Fibroblast of pulmonary artery (primary cell): ENCODE results near the gene BEAN1.

Experiments used
- DNase-seq: peaks from one replicate; pipeline ENCODE4 v3.0.0-alpha.2; 2010; ENCODE audit warnings: low read depth
- H3K4me3 ChIP-seq: replicated peaks from 2 replicates; pipeline ENCODE4 v1.5.1; 2011; ENCODE audit warnings: low read depth, mild to moderate bottlenecking, control low read depth, low read length, moderate library complexity
- CTCF ChIP-seq: IDR thresholded peaks from 2 replicates; pipeline ENCODE4 v1.5.1; 2011; ENCODE audit warnings: mild to moderate bottlenecking, control low read depth, low read length, inconsistent platforms; ENCODE audit errors: missing control alignments

BEAN1 gene

GRCh38 chr16:66520406-66521170 lies 93.5 kb downstream of the BEAN1 start:
- H3K4me3 ChIP-seq: no peak overlapping the region
- no peak for DNase-seq
- TF ChIP-seq CTCF: no peak

- no peak overlapping the region for H3K4me3 ChIP-seq
- no peak for TF ChIP-seq CTCF
- no peak for DNase-seq
Measured at GRCh38 chr16:66521252-66521713, 94.2 kb downstream of the BEAN1 start.

GRCh38 chr16:66521951-66522771 lies 95.1 kb downstream of the BEAN1 start:
- DNase-seq: peak; percentile 67
- TF ChIP-seq CTCF: no peak
- H3K4me3 ChIP-seq: no peak overlapping the region

DNA sequence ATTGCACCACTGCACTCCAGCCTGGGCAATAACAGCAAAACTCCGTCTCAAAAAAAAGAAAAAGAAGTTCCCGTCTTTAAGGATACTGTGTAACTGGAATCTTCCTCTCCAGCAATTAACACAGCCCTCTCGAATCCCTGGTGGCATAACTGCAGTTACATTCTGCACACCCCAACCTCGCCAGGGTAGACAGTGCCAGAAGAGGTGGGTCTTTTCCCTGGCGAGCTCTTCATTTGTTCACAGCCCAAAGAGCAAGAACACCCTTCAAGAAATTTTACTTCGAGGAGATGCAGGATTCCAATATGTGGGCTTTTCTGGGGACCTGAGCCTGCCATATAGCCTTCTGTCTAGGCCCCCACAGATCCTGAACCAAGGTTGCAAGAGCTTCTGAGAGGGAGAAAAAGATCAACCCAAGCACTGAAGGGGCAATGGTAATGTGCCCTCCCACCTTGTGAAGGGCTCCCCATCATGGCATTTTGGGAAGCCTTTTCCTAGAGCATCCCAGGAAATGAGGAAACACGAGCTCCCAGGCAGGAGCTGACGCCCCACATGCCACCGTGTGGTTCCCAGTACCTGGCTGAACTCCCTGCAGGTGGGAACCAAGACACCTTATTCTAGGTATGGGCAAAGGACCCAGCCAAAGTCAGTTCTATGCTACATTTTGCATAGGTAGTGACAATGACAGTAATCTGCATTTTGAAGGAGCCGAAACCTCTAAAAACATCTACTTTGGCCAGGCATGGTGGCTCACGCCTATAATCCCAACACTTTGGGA lies 95.9 kb downstream of the BEAN1 start:
- DNase-seq: no peak
- no peak overlapping the region for H3K4me3 ChIP-seq
- TF ChIP-seq CTCF: no peak

DNA sequence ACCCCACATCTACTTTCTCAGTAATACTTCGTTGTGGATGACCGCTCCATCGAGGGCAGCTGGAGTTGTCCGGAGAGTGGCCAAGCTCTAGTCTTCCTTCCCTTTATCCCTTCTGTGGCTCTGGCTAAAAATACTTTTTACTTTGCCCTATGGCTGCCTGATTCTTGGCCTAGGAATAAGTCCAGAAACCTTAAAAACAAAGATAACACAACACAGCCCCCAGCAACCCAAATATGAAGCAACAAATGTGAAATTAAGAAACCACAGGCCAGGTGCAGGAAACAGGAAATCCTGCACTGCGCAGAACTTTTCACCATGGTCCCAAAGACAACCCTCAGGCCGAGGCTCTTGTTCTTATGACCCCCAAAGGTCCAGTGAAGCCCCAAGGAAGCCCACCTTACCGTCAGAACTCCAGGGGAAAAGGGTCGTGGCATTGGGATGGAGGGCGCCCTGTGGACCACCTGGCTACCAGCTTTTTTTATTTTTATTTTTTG lies 96.8 kb downstream of the BEAN1 start:
- no peak for TF ChIP-seq CTCF
- H3K4me3 ChIP-seq: no peak overlapping the region
- DNase-seq: peak; percentile 41

DNA sequence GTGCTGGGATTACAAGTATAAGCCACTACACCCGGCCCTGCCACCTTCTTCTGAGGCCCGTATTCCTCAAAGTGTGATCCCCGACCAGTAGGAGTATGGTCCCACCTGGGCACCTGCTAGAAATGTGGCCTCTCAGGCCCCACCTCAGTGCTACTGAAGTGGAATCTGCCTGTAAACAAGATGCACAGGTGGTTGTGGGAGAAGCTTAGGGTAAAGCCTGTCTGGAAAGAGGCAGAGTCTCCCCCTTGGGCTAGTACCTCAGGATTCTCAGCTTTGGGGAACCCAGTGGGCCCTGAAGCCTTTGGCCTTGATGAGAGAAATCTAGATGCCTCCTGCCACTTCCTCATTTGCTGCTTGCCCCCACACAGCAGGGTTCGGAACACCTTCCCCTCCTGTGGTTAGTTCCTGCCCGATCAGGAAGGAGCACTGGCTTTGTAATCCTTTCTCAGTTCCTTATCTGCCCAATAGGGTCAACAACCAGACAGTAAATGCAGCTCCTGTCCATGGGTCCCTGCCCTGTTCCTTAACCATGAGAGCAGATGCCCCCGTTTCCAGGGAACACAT lies 97.6 kb downstream of the BEAN1 start:
- no peak for DNase-seq
- TF ChIP-seq CTCF: no peak
- no peak overlapping the region for H3K4me3 ChIP-seq
